Measurements from ENCODE around the gene ZKSCAN4. TPM values are rescaled to one million over a fixed set of nuclear protein-coding genes. Genes with fewer than 3 reads are reported as not detected.

The ZKSCAN4 gene
- 5.0 and 5.5 TPM in 2 replicates for total RNA-seq (2022)
- percentile 69 among the genes with signal in this experiment for Bru-seq, nascent RNA
- percentile 65 among the genes with signal in this experiment for BruChase-seq, experiment 1, labeled RNA remaining after a 2-hour chase
- BruChase-seq, experiment 2, labeled RNA remaining after a 6-hour chase = percentile 55 among the genes with signal in this experiment
- long read RNA-seq, partial matches to known transcripts = 0 of 5 reads
- long read RNA-seq, other reads (novel, unspliced or antisense) = 2 of 5 reads

GRCh38 chr6:28252009-28252975 is at the start of gene ZKSCAN4:
Gene ZKSCAN4 (minus strand): TSS chr6:28252269. CDS start chr6:28251980, 289 bp downstream.
- no peak for TF ChIP-seq CTCF (IDR thresholded peaks at IDR 0.05; ENCODE audit: insufficient read depth in 1 of 2, low read depth in 1 of 2, low read length in 1 of 2, severe bottlenecking in 1 of 2, unreplicated experiment in 1 of 2)
- no peaks in the 10 kb centered on the region for H3K9me3 ChIP-seq
- intact Hi-C loops (cut with micrococcal nuclease; ENCODE audit: unreplicated experiment) = loop anchor here (1.0 kb wide), 5 partner anchors 15 to 131 kb away; partner anchors contain the start of genes PGBD1, ZSCAN26 and ZSCAN9
- POLR2A ChIA-PET = interaction anchor here (0.7 to 1.2 kb wide), 4 partner anchors 15 to 1075 kb away, joined by 3 to 7 read pairs (median 3); partner anchors contain the start of genes ZSCAN26 and ZSCAN31
- CTCF ChIA-PET = interaction anchor here (0.6 to 1.0 kb wide), 4 partner anchors 14 to 172 kb away, joined by 4 to 5 read pairs (median 4); partner anchors contain the start of genes ZNF165 and ZSCAN26
- H3K27ac Mint-ChIP-seq (ENCODE audit: unreplicated experiment) = peak within 1 kb of the TSS; percentile 82
- no peaks in the 10 kb centered on the region for H3K9me3 Mint-ChIP-seq (ENCODE audit: unreplicated experiment)
- no TSS peak for BruUV-seq (replicated peaks)
- H3K4me1 ChIP-seq = peaks cover 4% of the 10 kb centered on the region; the same call in 1 of the 2 replicates
- no peaks in the 10 kb centered on the region for H3K27me3 Mint-ChIP-seq (ENCODE audit: insufficient read depth, unreplicated experiment)
- no peaks in the 10 kb centered on the region for H3K36me3 ChIP-seq (ENCODE audit: control insufficient read depth, insufficient read depth, low read length)
- peaks cover 8% of the 10 kb centered on the region for H3K4me1 Mint-ChIP-seq (ENCODE audit: low read depth, unreplicated experiment)
- peak within 1 kb of the TSS; percentile 71 for H3K4me3 ChIP-seq (ENCODE audit: low read depth, low read length)
- H3K4me3 Mint-ChIP-seq (ENCODE audit: unreplicated experiment) = peak within 1 kb of the TSS; percentile 95
- H3K36me3 Mint-ChIP-seq (ENCODE audit: insufficient read depth, unreplicated experiment) = peaks cover 17% of the 10 kb centered on the region
- DNase-seq = peak; percentile 87 to 88
- H3K27me3 ChIP-seq (replicated peaks; ENCODE audit: control insufficient read depth, insufficient read depth, low read length) = no peaks in the 10 kb centered on the region

- Histone ChIP-seq H3K27me3 (replicated peaks; ENCODE audit: control insufficient read depth, insufficient read depth, low read length) (no peaks in the 10 kb centered on the region), H3K9me3 (no peaks in the 10 kb centered on the region), H3K36me3 (ENCODE audit: control insufficient read depth, insufficient read depth, low read length) (no peaks in the 10 kb centered on the region; the same call in 1 of the 2 replicates), H3K4me1 (no peaks in the 10 kb centered on the region), H3K4me3 (ENCODE audit: low read depth, low read length) (no peak overlapping the region)
- no TSS peak for BruUV-seq (replicated peaks)
- Mint-ChIP-seq H3K9me3 (ENCODE audit: unreplicated experiment) (no peaks in the 10 kb centered on the region), H3K36me3 (ENCODE audit: insufficient read depth, unreplicated experiment) (no peaks in the 10 kb centered on the region), H3K4me3 (ENCODE audit: unreplicated experiment) (no peak overlapping the region), H3K27me3 (ENCODE audit: insufficient read depth, unreplicated experiment) (no peaks in the 10 kb centered on the region), H3K27ac (ENCODE audit: unreplicated experiment) (no peak overlapping the region), H3K4me1 (ENCODE audit: low read depth, unreplicated experiment) (no peaks in the 10 kb centered on the region)
- DNase-seq = no peak
- POLR2A ChIA-PET = no interaction called here
- no peak for TF ChIP-seq CTCF (IDR thresholded peaks at IDR 0.05; ENCODE audit: insufficient read depth in 1 of 2, low read depth in 1 of 2, low read length in 1 of 2, severe bottlenecking in 1 of 2, unreplicated experiment in 1 of 2)
- CTCF ChIA-PET = no interaction called here
- intact Hi-C loops (cut with micrococcal nuclease; ENCODE audit: unreplicated experiment) = no loop called here
Observed at GRCh38 chr6:28296520-28297060, 44.5 kb upstream of the ZKSCAN4 start.

GRCh38 chr6:28295326-28295725 is 43.3 kb upstream of the ZKSCAN4 start:
- Mint-ChIP-seq H3K27me3 (ENCODE audit: insufficient read depth, unreplicated experiment) (no peaks in the 10 kb centered on the region), H3K9me3 (ENCODE audit: unreplicated experiment) (no peaks in the 10 kb centered on the region), H3K36me3 (ENCODE audit: insufficient read depth, unreplicated experiment) (no peaks in the 10 kb centered on the region), H3K27ac (ENCODE audit: unreplicated experiment) (no peak overlapping the region), H3K4me1 (ENCODE audit: low read depth, unreplicated experiment) (no peaks in the 10 kb centered on the region), H3K4me3 (ENCODE audit: unreplicated experiment) (no peak overlapping the region)
- no peaks in the 10 kb centered on the region; the same call in 1 of the 2 replicates for H3K36me3 ChIP-seq (ENCODE audit: control insufficient read depth, insufficient read depth, low read length)
- no peaks in the 10 kb centered on the region for H3K27me3 ChIP-seq (replicated peaks; ENCODE audit: control insufficient read depth, insufficient read depth, low read length)
- no peak for TF ChIP-seq CTCF (IDR thresholded peaks at IDR 0.05; ENCODE audit: insufficient read depth in 1 of 2, low read depth in 1 of 2, low read length in 1 of 2, severe bottlenecking in 1 of 2, unreplicated experiment in 1 of 2)
- H3K4me1 ChIP-seq = no peaks in the 10 kb centered on the region
- no peaks in the 10 kb centered on the region for H3K9me3 ChIP-seq
- ChIA-PET POLR2A (no interaction called here), CTCF (no interaction called here)
- DNase-seq = no peak
- H3K4me3 ChIP-seq (ENCODE audit: low read depth, low read length) = no peak overlapping the region
- BruUV-seq (replicated peaks) = no TSS peak
- intact Hi-C loops (cut with micrococcal nuclease; ENCODE audit: unreplicated experiment) = no loop called here

Measured in Caco-2 (cell line).